Thyroid gland (tissue), 4 donors: ENCODE measurements around the gene RNASE8.

Experiments
- POLR2A ChIP-seq, 2 donors: fragments of 450-650 bp; IDR thresholded peaks; one replicate each; pipeline ENCODE4 v1.6.1; 2017; ENCODE audit warnings: antibody characterized with exemption in 2 of 2, mild to moderate bottlenecking in 2 of 2, moderate library complexity in 1 of 2
- TF ChIP-seq, protein P1 (sequence below), 6 experiments: fragments of 200-600 bp in 3 of 6; fragments of 450-650 bp in 3 of 6; sonication (generic) in 3 of 6; IDR thresholded peaks; one replicate each; pipeline ENCODE4 v1.5.1; 2016 to 2019; ENCODE audit warnings: antibody characterized with exemption in 6 of 6, mild to moderate bottlenecking in 2 of 6, inconsistent platforms in 1 of 6, moderate library complexity in 1 of 6

DNA sequence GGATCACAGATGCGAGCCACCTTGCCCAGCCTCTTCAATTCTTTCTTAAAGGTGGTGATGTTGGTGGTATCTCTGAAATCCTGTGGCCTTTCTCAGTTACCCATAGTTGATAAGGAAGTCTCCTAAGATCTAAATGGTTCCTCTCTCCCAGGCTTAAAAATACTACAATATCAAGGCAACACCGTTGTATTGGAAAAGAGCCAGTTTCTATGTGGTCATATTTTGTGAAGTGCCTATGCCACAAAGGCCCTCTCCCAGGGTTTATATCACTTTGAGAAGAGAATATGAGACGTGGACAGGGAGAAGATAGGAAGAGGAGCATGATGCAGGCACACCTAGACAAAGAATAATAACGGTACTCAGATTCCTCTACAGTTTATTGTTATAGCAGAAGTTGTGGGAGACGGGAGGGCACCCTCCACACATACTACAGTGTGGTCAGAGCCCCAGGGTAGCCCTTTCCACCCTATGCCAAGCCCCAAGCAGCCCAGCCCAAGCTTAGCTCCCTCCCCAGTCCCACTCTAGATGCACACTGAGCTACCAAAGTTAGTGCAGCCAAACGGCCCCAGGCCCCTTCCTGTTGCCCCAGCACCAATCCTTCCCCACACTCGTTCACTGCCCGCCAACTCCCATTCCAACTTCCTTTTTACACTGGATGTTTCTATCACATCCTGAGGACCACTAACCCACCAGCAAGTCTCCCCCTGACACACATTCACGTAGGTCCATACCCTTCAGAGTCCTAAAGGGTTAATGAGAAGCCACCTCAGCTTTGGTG is 41.0 kb upstream of the RNASE8 start:
- TF ChIP-seq, protein P1, sequence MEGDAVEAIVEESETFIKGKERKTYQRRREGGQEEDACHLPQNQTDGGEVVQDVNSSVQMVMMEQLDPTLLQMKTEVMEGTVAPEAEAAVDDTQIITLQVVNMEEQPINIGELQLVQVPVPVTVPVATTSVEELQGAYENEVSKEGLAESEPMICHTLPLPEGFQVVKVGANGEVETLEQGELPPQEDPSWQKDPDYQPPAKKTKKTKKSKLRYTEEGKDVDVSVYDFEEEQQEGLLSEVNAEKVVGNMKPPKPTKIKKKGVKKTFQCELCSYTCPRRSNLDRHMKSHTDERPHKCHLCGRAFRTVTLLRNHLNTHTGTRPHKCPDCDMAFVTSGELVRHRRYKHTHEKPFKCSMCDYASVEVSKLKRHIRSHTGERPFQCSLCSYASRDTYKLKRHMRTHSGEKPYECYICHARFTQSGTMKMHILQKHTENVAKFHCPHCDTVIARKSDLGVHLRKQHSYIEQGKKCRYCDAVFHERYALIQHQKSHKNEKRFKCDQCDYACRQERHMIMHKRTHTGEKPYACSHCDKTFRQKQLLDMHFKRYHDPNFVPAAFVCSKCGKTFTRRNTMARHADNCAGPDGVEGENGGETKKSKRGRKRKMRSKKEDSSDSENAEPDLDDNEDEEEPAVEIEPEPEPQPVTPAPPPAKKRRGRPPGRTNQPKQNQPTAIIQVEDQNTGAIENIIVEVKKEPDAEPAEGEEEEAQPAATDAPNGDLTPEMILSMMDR (IDR thresholded peaks at IDR 0.05) = no peak
- no peak for TF ChIP-seq POLR2A (IDR thresholded peaks at IDR 0.05)
